Measurements from ENCODE around the gene ENO3.
A peak's percentile ranks its signal among the peaks of the same experiment; 100 is the strongest.

Gene ENO3

DNA sequence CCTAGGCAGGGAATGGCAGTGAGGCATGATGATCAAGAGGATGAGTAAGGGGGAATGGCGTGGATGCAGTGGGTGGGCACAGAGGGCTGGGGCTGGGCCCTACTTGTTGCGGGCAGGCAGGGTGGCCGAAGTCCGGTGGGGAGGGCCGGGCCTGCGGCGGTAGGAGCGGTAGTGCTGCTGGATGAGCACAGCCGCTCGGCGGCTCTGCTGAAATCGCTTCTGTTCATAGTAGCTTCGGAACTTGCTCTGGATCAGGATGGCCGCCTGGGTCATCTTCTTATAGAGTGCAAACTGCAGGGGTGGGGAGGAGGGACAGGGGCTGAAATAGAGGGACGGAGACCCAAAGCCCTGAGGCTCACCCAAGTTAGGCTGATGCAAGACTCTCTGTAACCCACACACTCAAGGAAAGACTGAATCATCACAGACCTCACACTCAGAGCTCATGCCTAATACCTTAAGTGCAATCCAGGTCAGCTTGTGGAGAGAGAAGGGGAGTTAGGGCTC is 18.2 kb downstream of the ENO3 start:
- no peak for DNase-seq
- Histone ChIP-seq H3K9me3 (no peaks in the 10 kb centered on the region), H3K4me3 (ENCODE audit: low read depth, low read length) (peak overlapping the region; percentile 76), H3K36me3 (no peaks in the 10 kb centered on the region; the same call in 1 of the 2 replicates), H3K27me3 (no peaks in the 10 kb centered on the region), H3K4me1 (no peaks in the 10 kb centered on the region)
- TF ChIP-seq, protein P1, sequence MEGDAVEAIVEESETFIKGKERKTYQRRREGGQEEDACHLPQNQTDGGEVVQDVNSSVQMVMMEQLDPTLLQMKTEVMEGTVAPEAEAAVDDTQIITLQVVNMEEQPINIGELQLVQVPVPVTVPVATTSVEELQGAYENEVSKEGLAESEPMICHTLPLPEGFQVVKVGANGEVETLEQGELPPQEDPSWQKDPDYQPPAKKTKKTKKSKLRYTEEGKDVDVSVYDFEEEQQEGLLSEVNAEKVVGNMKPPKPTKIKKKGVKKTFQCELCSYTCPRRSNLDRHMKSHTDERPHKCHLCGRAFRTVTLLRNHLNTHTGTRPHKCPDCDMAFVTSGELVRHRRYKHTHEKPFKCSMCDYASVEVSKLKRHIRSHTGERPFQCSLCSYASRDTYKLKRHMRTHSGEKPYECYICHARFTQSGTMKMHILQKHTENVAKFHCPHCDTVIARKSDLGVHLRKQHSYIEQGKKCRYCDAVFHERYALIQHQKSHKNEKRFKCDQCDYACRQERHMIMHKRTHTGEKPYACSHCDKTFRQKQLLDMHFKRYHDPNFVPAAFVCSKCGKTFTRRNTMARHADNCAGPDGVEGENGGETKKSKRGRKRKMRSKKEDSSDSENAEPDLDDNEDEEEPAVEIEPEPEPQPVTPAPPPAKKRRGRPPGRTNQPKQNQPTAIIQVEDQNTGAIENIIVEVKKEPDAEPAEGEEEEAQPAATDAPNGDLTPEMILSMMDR (IDR thresholded peaks at IDR 0.05; ENCODE audit: low read depth, low read length), result no peak

DNA sequence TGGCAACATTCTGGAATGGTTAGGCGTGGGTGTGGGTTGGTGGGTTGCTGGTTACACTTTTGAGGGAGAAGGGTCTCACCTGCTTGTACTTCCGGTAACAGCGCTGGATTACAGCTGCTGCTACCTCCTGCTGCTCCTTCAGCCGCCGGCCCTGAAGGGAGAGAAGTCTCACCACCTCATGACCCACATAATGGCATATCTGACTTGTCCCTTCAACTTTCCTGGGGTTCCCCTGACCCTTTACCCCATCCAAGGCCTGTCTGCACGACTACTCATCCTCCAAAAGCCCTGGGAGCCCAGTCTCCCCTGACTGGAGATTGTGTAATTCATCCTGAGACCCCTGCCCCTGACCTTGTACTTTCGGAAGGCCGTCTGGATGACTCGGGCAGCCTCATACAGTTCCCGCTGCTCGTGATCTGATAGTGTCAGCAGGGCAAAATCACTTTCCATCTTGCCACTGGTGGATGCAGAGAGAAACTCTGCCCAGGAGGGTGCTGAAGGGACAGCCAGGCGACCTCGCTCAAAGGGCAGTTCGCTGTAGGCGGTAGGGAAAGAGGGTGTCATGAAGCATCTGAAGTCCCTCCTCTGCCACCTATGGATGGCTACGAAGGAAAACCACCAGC is 18.7 kb downstream of the ENO3 start:
- H3K27me3 ChIP-seq, result no peaks in the 10 kb centered on the region
- H3K4me3 ChIP-seq (ENCODE audit: low read depth, low read length), result peak overlapping the region; percentile 76
- no peak for DNase-seq
- H3K9me3 ChIP-seq, result no peaks in the 10 kb centered on the region
- no peaks in the 10 kb centered on the region for H3K4me1 ChIP-seq
- no peaks in the 10 kb centered on the region; the same call in 1 of the 2 replicates for H3K36me3 ChIP-seq
- TF ChIP-seq, protein P1 (IDR thresholded peaks at IDR 0.05; ENCODE audit: low read depth, low read length), result no peak

DNA sequence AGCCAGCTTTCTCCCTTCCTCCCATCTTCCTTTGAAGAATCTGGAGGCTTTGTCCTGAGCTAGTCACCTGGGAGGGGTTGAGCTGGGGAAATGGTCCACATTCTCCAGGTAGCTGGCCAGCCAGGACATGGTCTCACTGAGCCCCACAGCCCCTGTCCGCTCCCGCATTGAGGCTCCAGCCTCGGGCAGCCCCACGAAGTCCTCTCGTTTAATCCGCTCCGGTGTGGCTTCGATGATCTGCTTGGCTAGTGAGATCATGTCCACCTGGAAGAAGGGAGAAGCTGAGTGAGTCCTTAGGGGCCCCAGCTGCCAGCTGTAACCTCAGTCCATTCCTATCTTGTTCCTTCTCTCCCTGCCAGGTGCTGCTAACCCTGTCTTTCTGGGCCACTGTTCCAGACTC is 19.4 kb downstream of the ENO3 start:
- Histone ChIP-seq H3K36me3 (no peaks in the 10 kb centered on the region; the same call in 1 of the 2 replicates), H3K27me3 (no peaks in the 10 kb centered on the region), H3K4me1 (no peaks in the 10 kb centered on the region), H3K4me3 (ENCODE audit: low read depth, low read length) (no peak overlapping the region), H3K9me3 (no peaks in the 10 kb centered on the region)
- DNase-seq, result no peak
- TF ChIP-seq, protein P1 (IDR thresholded peaks at IDR 0.05; ENCODE audit: low read depth, low read length), result no peak

DNA sequence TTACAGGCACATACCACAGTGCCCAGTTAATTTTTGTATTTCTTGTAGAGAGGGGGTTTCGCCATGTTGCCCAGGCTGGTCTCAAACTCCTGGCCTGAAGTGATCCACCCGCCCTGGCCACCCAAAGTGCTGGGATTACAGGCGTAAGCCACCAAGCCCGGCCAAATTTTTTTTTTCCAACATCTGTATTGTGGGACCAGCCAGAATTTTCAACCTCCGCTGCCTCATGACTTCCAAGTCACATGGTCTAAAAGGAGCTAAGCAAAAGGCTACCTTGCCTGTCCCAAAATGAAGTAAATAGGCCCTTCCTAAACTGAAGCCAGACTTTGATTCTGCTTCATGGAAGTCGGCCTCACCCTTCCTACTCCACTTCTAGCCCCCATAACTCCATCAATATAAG is 20.9 kb downstream of the ENO3 start:
- Histone ChIP-seq H3K4me1 (no peaks in the 10 kb centered on the region), H3K36me3 (no peaks in the 10 kb centered on the region)

DNA sequence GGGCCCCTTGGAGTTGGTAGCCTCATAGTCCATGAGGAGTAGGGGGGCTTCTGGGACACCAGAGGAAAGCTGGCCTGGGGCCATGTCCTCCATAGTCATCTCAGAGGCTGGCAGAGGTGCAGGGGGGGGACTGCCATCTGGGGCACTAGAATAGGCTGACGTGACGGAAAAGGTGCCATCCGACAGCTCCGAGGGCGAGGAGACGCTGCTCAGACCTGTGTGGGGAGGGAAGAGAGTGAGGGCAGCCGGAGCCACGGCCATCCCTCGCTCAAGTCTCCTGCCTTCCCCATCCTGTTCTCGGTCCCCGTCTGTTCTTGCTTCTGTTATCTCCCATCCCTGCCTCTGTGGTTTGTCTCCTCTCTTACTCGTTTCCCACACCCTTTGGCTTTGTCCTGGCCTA is 21.4 kb downstream of the ENO3 start:
- H3K4me1 ChIP-seq, result no peaks in the 10 kb centered on the region
- no peaks in the 10 kb centered on the region for H3K36me3 ChIP-seq
- no peak for DNase-seq
- H3K4me3 ChIP-seq (ENCODE audit: low read depth, low read length), result no peak overlapping the region
- no peaks in the 10 kb centered on the region for H3K9me3 ChIP-seq
- TF ChIP-seq, protein P1 (IDR thresholded peaks at IDR 0.05; ENCODE audit: low read depth, low read length), result no peak
- no peaks in the 10 kb centered on the region for H3K27me3 ChIP-seq

More for the DNA sequence above, 20.9 kb downstream of the ENO3 start:
- TF ChIP-seq, protein P1 (IDR thresholded peaks at IDR 0.05; ENCODE audit: low read depth, low read length), result no peak
- Histone ChIP-seq H3K4me3 (ENCODE audit: low read depth, low read length) (no peak overlapping the region), H3K9me3 (no peaks in the 10 kb centered on the region), H3K27me3 (no peaks in the 10 kb centered on the region)
- DNase-seq, result no peak

DNA sequence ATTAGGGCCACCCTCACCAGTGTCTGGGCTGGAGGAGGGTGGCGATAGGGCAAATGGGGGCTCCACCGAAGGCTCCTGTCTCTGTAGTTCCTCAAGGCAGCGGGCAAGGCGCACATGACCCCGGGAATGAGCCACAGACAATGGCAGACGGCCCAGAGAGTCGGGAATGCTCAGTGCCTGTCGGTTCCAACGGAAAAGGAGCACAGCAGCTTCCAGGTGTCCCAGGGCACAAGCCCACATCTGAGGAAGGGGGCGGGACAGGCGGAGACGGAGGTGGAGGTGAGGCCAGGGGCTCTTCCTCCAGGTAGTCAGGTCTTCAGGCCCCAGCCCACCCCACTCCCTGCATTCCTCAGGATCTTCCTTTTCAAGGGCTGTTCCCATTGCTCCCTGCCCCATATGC is 21.8 kb downstream of the ENO3 start:
- Histone ChIP-seq H3K4me1 (no peaks in the 10 kb centered on the region), H3K27me3 (no peaks in the 10 kb centered on the region), H3K4me3 (ENCODE audit: low read depth, low read length) (no peak overlapping the region), H3K9me3 (no peaks in the 10 kb centered on the region), H3K36me3 (no peaks in the 10 kb centered on the region)
- no peak for DNase-seq
- TF ChIP-seq, protein P1 (IDR thresholded peaks at IDR 0.05; ENCODE audit: low read depth, low read length), result no peak
